PFSK-1 (cell line): ENCODE data around the gene FAM13A.

Source experiments
- POLR2AphosphoS5 ChIP-seq: IDR thresholded peaks from 2 replicates; pipeline ENCODE4 v1.6.1; 2012; ENCODE audit warnings: low read depth, mild to moderate bottlenecking, control low read depth, low read length, moderate library complexity
- REST ChIP-seq, 2 experiments: IDR thresholded peaks; 2 replicates each; pipeline versions ENCODE4 v1.6.1 to v1.8.0; 2011 to 2012; ENCODE audit warnings: low read depth in 2 of 2, low read length in 2 of 2, control low read depth in 1 of 2, inconsistent platforms in 1 of 2, mild to moderate bottlenecking in 1 of 2, moderate library complexity in 1 of 2; ENCODE audit not compliant: insufficient read depth in 1 of 2
- TAF1 ChIP-seq: IDR thresholded peaks from 2 replicates; pipeline ENCODE4 v1.6.1; 2012; ENCODE audit warnings: low read length, control low read depth, borderline replicate concordance; ENCODE audit not compliant: insufficient read depth

- TF ChIP-seq TAF1 (no peak), POLR2AphosphoS5 (no peak), REST (IDR thresholded peaks at IDR 0.05; ENCODE audit: insufficient read depth in 1 of 2, low read depth in 2 of 2, low read length in 2 of 2) (no peak)
These were observed 89.1 kb downstream of the FAM13A start for GRCh38 chr4:88967883-88968331.
